Keratinocyte (primary cell): ENCODE measurements around the gene THBS4. TPM values are rescaled to one million over a fixed set of nuclear protein-coding genes. Genes with fewer than 3 reads are reported as not detected.

ENCODE experiments used
- DNase-seq: peaks from one replicate; pipeline ENCODE4 v3.0.0-alpha.2; 2011; ENCODE audit warnings: low read depth, missing footprints, low spot score
- FAIRE-seq: peaks from 2 replicates; lab custom pipeline; 2011; peaks lifted over from hg19 to GRCh38; lab: Jason Lieb, UNC
- H2AFZ ChIP-seq: 2 replicates; pipeline ENCODE4 v1.6.0; 2012; ENCODE audit warnings: low read length, control low read depth, inconsistent platforms; ENCODE audit not compliant: control insufficient read depth
- H3K27ac ChIP-seq: 2 replicates; pipeline ENCODE4 v1.5.1; 2011; ENCODE audit warnings: low read length; ENCODE audit not compliant: control insufficient read depth, insufficient read depth
- H3K27me3 ChIP-seq: 3 replicates; pipeline ENCODE4 v1.6.0; 2011; ENCODE audit warnings: low read length; ENCODE audit not compliant: control insufficient read depth, insufficient read depth; ENCODE audit errors: extremely low read depth
- H3K36me3 ChIP-seq, 2 experiments: 2 replicates in 1 of 2; 3 replicates in 1 of 2; pipeline ENCODE4 v1.5.1; 2011; ENCODE audit warnings: low read length in 2 of 2, mild to moderate bottlenecking in 1 of 2; ENCODE audit not compliant: control insufficient read depth in 2 of 2, insufficient read depth in 2 of 2; ENCODE audit errors: extremely low read depth in 1 of 2
- H3K4me1 ChIP-seq: 3 replicates; pipeline ENCODE4 v1.5.1; 2011; ENCODE audit warnings: low read length; ENCODE audit not compliant: control insufficient read depth, insufficient read depth; ENCODE audit errors: extremely low read depth
- H3K4me2 ChIP-seq: 3 replicates; pipeline ENCODE4 v1.6.0; 2011; ENCODE audit warnings: low read depth, low read length; ENCODE audit not compliant: control insufficient read depth, insufficient read depth; ENCODE audit errors: extremely low read depth
- H3K4me3 ChIP-seq, 3 experiments: fragments of 200-600 bp in 1 of 3; sonication (generic) in 1 of 3; 2 replicates in 2 of 3; 3 replicates in 1 of 3; pipeline ENCODE4 v1.5.1; 2011 to 2016; ENCODE audit warnings: low read length in 3 of 3, mild to moderate bottlenecking in 3 of 3, control low read depth in 2 of 3, inconsistent platforms in 1 of 3, low read depth in 1 of 3, mixed read lengths in 1 of 3, mixed run types in 1 of 3, moderate library complexity in 1 of 3; ENCODE audit not compliant: control insufficient read depth in 2 of 3, insufficient read depth in 2 of 3; ENCODE audit errors: extremely low read depth in 1 of 3
- H3K79me2 ChIP-seq: 2 replicates; pipeline ENCODE4 v1.6.0; 2012; ENCODE audit warnings: low read length; ENCODE audit not compliant: control insufficient read depth, insufficient read depth
- H3K9ac ChIP-seq: 3 replicates; pipeline ENCODE4 v1.6.0; 2011; ENCODE audit warnings: low read length; ENCODE audit not compliant: control insufficient read depth, insufficient read depth; ENCODE audit errors: extremely low read depth
- H3K9me1 ChIP-seq: 3 replicates; pipeline ENCODE4 v1.6.0; 2011; ENCODE audit warnings: low read length; ENCODE audit not compliant: control insufficient read depth, insufficient read depth; ENCODE audit errors: extremely low read depth
- H3K9me3 ChIP-seq: 2 replicates; pipeline ENCODE4 v1.5.1; 2012; ENCODE audit warnings: low read depth, low read length; ENCODE audit not compliant: control insufficient read depth
- H4K20me1 ChIP-seq: 3 replicates; pipeline ENCODE4 v1.6.0; 2011; ENCODE audit warnings: low read length; ENCODE audit not compliant: control insufficient read depth, insufficient read depth; ENCODE audit errors: extremely low read depth
- EZH2 ChIP-seq: IDR thresholded peaks from one replicate; pipeline ENCODE4 v1.6.1; 2012; ENCODE audit warnings: inconsistent platforms, mild to moderate bottlenecking, low read length, moderate library complexity
- dilution Hi-C: fragments of 300-500 bp; cut with MboI; formaldehyde crosslinking; loops from one replicate; pipeline ENCODE4 v1.7.0; 2020; ENCODE audit warnings: low sequenced_read_pairs; ENCODE audit not compliant: extremely low pct_ligation_motif_present
- polyA plus RNA-seq, 5 experiments: library from polyadenylated mRNA; depleted of rRNA in 3 of 5; stranded (reverse) in 3 of 5; stranded (forward) in 1 of 5; unstranded in 1 of 5; fragments of >200 nt; gene quantifications; 1 replicate in 1 of 5; 2 replicates in 3 of 5; 3 replicates in 1 of 5; pipeline versions ENCODE4 v1.2.1 to v1.2.3, GENCODE V29; 2011 to 2012; ENCODE audit warnings: missing spikeins in 2 of 5, low read depth in 1 of 5, low replicate concordance in 1 of 5
- TF ChIP-seq, protein P1 (sequence below), 3 experiments: IDR thresholded peaks in 1 of 3; conservative IDR thresholded peaks in 1 of 3; optimal IDR thresholded peaks in 1 of 3; 2 replicates in 2 of 3; 3 replicates in 1 of 3; pipeline versions ENCODE3 to v1.5.1; 2011; ENCODE audit warnings: low read length in 3 of 3, mild to moderate bottlenecking in 3 of 3, moderate library complexity in 2 of 3, control low read depth in 1 of 3, inconsistent platforms in 1 of 3; ENCODE audit not compliant: insufficient read depth in 2 of 3; ENCODE audit errors: extremely low read depth in 1 of 3

The THBS4 gene
- polyA plus RNA-seq, 1 donor (not counting 4 experiments of a cell fraction or from before 2014, with no cell fraction given): 0.47 TPM

DNA sequence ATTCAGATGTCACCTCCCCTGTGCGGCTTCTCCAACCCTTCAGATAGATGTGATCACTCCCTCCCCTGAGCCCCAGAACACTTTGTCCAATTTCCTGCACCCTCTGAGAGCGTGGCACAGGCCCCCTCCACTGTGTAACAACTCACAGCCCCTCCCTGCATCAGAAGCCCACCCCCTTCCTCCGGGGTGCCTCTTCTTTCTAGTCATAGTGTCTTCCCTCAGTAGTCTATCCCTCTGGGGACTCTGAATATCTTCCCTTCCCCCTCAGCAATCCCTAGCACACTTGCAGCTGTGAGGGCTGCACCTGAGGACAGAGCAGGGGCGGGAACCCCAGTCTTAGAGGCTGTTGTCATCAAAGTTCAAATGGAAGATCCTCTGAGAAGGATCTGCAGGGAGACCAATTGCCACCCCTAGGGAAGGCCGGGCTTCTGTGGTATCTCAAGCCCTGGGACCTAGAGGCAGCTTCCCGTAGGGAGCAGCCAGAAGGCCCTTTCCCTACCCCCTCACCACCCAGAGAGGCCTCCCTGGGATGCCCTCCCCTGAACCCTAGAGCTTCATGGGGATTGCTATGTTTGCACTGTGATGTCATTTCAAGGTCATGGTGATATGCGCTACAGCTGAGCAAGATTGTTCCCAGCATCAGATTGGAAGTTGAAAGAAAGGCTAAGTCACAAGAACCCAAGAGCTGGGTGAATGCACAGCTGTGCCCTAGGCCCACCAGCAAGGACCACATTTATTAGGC lies 70.7 kb downstream of the THBS4 start:
- dilution Hi-C loops: no loop called here
- no peak overlapping the region for H3K9ac ChIP-seq
- no peak overlapping the region for H3K4me2 ChIP-seq
- TF ChIP-seq, protein P1, sequence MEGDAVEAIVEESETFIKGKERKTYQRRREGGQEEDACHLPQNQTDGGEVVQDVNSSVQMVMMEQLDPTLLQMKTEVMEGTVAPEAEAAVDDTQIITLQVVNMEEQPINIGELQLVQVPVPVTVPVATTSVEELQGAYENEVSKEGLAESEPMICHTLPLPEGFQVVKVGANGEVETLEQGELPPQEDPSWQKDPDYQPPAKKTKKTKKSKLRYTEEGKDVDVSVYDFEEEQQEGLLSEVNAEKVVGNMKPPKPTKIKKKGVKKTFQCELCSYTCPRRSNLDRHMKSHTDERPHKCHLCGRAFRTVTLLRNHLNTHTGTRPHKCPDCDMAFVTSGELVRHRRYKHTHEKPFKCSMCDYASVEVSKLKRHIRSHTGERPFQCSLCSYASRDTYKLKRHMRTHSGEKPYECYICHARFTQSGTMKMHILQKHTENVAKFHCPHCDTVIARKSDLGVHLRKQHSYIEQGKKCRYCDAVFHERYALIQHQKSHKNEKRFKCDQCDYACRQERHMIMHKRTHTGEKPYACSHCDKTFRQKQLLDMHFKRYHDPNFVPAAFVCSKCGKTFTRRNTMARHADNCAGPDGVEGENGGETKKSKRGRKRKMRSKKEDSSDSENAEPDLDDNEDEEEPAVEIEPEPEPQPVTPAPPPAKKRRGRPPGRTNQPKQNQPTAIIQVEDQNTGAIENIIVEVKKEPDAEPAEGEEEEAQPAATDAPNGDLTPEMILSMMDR (optimal IDR thresholded peaks at IDR 0.05 in 1 of 3, IDR thresholded peaks at IDR 0.05 in 1 of 3, conservative IDR thresholded peaks at IDR 0.05 in 1 of 3; ENCODE audit: extremely low read depth in 1 of 3, insufficient read depth in 2 of 3, low read length in 3 of 3): no peak
- no peak for TF ChIP-seq EZH2
- no peaks in the 10 kb centered on the region for H3K79me2 ChIP-seq
- H3K36me3 ChIP-seq: no peaks in the 10 kb centered on the region
- FAIRE-seq (no peak), DNase-seq (no peak)
- no peaks in the 10 kb centered on the region for H3K27me3 ChIP-seq
- H3K9me3 ChIP-seq: no peaks in the 10 kb centered on the region
- no peak overlapping the region for H2AFZ ChIP-seq
- H3K4me3 ChIP-seq: no peak overlapping the region
- no peak overlapping the region for H3K27ac ChIP-seq
- no peaks in the 10 kb centered on the region for H3K4me1 ChIP-seq
- H4K20me1 ChIP-seq: no peaks in the 10 kb centered on the region
- no peaks in the 10 kb centered on the region for H3K9me1 ChIP-seq

DNA sequence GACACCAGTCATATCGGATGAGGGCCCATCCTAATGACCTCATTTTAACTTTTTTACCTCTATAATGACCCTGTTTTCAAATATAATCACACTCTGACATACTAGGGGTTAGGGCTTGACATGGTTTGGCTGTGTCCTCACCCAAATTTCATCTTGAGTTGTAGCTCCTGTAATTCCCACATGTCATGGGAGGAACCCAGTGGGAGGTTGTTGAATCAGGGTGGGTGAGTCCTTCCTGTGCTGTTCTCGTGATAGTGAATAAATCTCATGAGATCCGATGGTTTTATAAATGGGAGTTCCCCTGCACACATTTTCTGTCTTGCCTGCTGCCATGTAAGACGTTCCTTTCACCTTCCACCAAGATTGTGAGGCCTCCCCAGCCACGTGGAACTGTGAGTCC lies 71.8 kb downstream of the THBS4 start:
- H3K27me3 ChIP-seq: no peaks in the 10 kb centered on the region
- FAIRE-seq (no peak), DNase-seq (no peak)
- no peak overlapping the region for H2AFZ ChIP-seq
- H3K79me2 ChIP-seq: no peaks in the 10 kb centered on the region
- dilution Hi-C loops: no loop called here
- H3K4me3 ChIP-seq: no peak overlapping the region
- H3K36me3 ChIP-seq: no peaks in the 10 kb centered on the region
- no peak overlapping the region for H3K4me2 ChIP-seq
- no peaks in the 10 kb centered on the region for H4K20me1 ChIP-seq
- H3K9me3 ChIP-seq: no peaks in the 10 kb centered on the region
- H3K9me1 ChIP-seq: no peaks in the 10 kb centered on the region
- no peak overlapping the region for H3K27ac ChIP-seq
- no peak overlapping the region for H3K9ac ChIP-seq
- H3K4me1 ChIP-seq: no peaks in the 10 kb centered on the region
- TF ChIP-seq, protein P1 (optimal IDR thresholded peaks at IDR 0.05 in 1 of 3, IDR thresholded peaks at IDR 0.05 in 1 of 3, conservative IDR thresholded peaks at IDR 0.05 in 1 of 3; ENCODE audit: extremely low read depth in 1 of 3, insufficient read depth in 2 of 3, low read length in 3 of 3): no peak
- TF ChIP-seq EZH2: no peak
